Measurements from ENCODE around the gene LRP5.

LRP5 gene

DNA sequence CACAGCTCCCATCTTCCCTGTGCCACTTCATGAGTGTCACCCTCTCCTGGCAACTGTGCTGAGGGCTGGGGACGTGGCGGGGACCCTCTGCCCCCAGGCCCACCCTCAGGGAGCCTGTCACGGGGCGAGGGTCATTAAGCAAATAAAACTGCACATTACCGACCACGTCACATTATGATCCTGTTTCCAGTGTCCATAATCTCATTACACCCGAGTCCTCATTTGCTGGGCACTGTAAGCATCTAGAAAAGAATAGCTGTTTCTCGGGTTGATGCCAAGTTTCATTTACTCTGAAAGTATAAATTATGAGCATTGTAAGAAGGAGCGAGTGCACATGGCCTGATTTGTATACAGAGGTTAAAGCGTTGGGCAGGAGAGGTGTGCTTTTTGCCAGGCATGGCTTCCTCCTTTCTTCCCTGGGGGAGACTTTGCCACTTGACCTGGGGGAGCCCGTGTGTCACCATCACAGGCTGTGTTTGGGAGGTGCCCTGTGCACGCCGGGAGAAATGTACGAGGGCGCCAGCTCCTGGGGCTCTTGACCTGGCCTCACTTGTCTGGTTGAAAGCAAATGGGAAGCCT lies 50.5 kb downstream of the LRP5 start:
- no peak for DNase-seq (ENCODE audit: low spot score)
- Mint-ChIP-seq H3K27me3 (ENCODE audit: low read depth) (no peaks in the 10 kb centered on the region), H3K9me3 (no peaks in the 10 kb centered on the region), H3K4me3 (no peak overlapping the region), H3K27ac (no peak overlapping the region), H3K36me3 (ENCODE audit: low read depth) (peaks cover 3% of the 10 kb centered on the region), H3K4me1 (ENCODE audit: low read depth) (peaks cover 5% of the 10 kb centered on the region)

- Mint-ChIP-seq H3K27me3 (ENCODE audit: low read depth) (no peaks in the 10 kb centered on the region), H3K9me3 (no peaks in the 10 kb centered on the region), H3K4me1 (ENCODE audit: low read depth) (peaks cover 5% of the 10 kb centered on the region), H3K27ac (no peak overlapping the region), H3K4me3 (no peak overlapping the region), H3K36me3 (ENCODE audit: low read depth) (peaks cover 3% of the 10 kb centered on the region)
- DNase-seq (ENCODE audit: low spot score), result no peak
Measured at GRCh38 chr11:68363776-68364175, 51.4 kb downstream of the LRP5 start.

DNA sequence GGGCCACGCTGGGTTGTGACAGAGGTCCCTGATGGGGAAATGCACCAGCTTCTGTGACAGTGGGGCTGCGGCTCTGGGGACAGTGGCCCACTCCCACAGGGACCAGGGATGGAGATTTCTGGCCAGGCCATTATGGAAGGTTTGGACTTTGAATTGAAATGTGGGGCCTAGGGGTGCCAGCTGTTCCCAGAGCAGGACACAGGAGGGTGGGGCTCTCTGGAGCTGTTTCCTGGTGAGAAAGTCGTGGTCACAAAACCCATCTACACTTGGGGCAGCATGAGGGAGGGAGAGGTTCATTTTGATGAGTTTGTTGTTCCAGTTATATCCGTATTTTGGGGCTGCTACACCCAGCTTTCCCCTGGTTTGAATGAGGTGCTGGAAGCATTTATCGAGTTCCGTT lies 52.2 kb downstream of the LRP5 start:
- Mint-ChIP-seq H3K36me3 (ENCODE audit: low read depth) (no peaks in the 10 kb centered on the region), H3K27me3 (ENCODE audit: low read depth) (no peaks in the 10 kb centered on the region), H3K27ac (no peak overlapping the region), H3K4me1 (ENCODE audit: low read depth) (peaks cover 5% of the 10 kb centered on the region), H3K9me3 (no peaks in the 10 kb centered on the region), H3K4me3 (no peak overlapping the region)
- DNase-seq (ENCODE audit: low spot score), result no peak

DNA sequence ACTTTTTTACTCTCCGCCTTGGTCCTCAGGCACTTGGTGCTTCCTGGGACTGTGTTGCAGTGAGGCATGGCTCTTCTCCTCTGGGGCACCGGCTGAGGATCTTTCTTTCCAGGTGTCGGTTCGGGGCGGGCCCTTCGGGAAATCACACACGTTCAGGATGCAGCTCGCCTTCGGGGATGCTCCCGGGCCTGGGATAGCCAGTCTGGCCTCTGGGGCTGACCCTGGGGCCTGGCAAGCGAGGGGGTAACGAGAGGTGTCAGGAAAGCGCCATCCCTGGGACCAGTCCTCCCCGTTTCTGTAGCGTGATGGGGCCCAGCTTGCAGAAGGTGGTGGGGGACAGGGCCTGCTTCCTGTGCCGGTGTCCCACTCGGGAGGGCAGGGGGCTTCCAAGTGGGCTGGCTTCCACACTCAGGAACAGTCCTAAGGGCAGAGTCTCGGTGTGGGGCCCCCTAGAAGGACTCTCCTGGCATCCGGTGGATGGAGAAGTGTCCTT lies 53.6 kb downstream of the LRP5 start:
- Mint-ChIP-seq H3K27ac (no peak overlapping the region), H3K36me3 (ENCODE audit: low read depth) (no peaks in the 10 kb centered on the region)

DNA sequence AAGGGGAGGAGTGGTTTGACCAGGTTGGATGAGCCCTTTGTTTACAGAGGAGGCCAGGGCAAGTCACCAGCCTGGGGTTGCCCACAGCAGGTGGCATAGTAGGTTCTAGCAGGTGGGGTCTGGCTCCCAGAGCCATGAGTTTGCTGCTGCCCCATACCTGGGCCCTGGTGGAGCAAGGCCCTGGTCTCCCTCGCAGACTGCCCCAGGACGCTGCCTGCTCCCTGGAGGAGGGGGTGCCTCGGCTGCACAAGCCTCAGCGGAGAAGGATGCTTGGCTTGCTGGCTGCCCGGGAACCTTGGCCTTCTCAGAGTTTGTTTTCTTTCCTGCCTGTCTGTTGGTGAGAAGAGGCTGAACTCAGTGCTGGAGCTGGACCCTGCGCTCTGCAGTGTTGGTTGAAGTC lies 54.9 kb downstream of the LRP5 start:
- H3K9me3 Mint-ChIP-seq, result no peaks in the 10 kb centered on the region
- H3K27me3 Mint-ChIP-seq (ENCODE audit: low read depth), result no peaks in the 10 kb centered on the region
- no peak overlapping the region for H3K27ac Mint-ChIP-seq
- no peak for DNase-seq (ENCODE audit: low spot score)
- H3K4me1 Mint-ChIP-seq (ENCODE audit: low read depth), result peaks cover 5% of the 10 kb centered on the region
- H3K4me3 Mint-ChIP-seq, result no peak overlapping the region
- no peaks in the 10 kb centered on the region for H3K36me3 Mint-ChIP-seq (ENCODE audit: low read depth)

More for the DNA sequence above, 53.6 kb downstream of the LRP5 start:
- no peak overlapping the region for H3K4me3 Mint-ChIP-seq
- H3K4me1 Mint-ChIP-seq (ENCODE audit: low read depth), result peaks cover 5% of the 10 kb centered on the region
- no peaks in the 10 kb centered on the region for H3K9me3 Mint-ChIP-seq
- no peaks in the 10 kb centered on the region for H3K27me3 Mint-ChIP-seq (ENCODE audit: low read depth)
- no peak for DNase-seq (ENCODE audit: low spot score)

DNA sequence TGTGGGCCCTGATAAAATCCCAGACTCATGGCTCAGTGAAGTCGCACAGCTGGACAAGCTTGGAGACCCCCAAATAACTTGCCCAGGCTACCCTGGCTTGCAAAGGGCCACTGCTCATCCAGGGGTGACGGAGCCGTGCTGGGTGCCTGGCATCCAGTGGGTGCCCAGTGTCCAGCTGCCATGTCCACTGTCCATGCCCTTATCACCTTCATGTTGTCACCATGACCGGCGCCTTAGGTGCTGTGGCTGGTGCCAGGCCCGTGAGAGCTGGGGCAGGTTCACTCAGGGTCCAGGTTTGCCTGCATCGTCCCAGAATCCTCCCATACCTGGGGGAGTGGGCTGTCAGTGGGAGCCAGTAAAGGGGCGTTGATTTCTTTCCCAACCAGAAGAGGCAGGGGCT lies 57.4 kb downstream of the LRP5 start:
- Mint-ChIP-seq H3K9me3 (no peaks in the 10 kb centered on the region), H3K27ac (no peak overlapping the region), H3K4me1 (ENCODE audit: low read depth) (peaks cover 5% of the 10 kb centered on the region), H3K27me3 (ENCODE audit: low read depth) (peaks cover 2% of the 10 kb centered on the region), H3K4me3 (no peak overlapping the region), H3K36me3 (ENCODE audit: low read depth) (no peaks in the 10 kb centered on the region)
- no peak for DNase-seq (ENCODE audit: low spot score)

GRCh38 chr11:68370211-68371111 lies 58.1 kb downstream of the LRP5 start:
- Mint-ChIP-seq H3K4me3 (no peak overlapping the region), H3K4me1 (ENCODE audit: low read depth) (no peaks in the 10 kb centered on the region), H3K36me3 (ENCODE audit: low read depth) (no peaks in the 10 kb centered on the region), H3K27ac (no peak overlapping the region), H3K27me3 (ENCODE audit: low read depth) (peaks cover 2% of the 10 kb centered on the region), H3K9me3 (no peaks in the 10 kb centered on the region)
- DNase-seq (ENCODE audit: low spot score), result no peak

- Mint-ChIP-seq H3K4me3 (no peak overlapping the region), H3K27me3 (ENCODE audit: low read depth) (peaks cover 2% of the 10 kb centered on the region), H3K27ac (no peak overlapping the region), H3K4me1 (ENCODE audit: low read depth) (no peaks in the 10 kb centered on the region), H3K9me3 (no peaks in the 10 kb centered on the region), H3K36me3 (ENCODE audit: low read depth) (no peaks in the 10 kb centered on the region)
- DNase-seq (ENCODE audit: low spot score), result no peak
Measured at GRCh38 chr11:68371171-68372041, 59.0 kb downstream of the LRP5 start.

GRCh38 chr11:68372114-68372513 lies 59.7 kb downstream of the LRP5 start:
- H3K27ac Mint-ChIP-seq, result no peak overlapping the region
- H3K9me3 Mint-ChIP-seq, result no peaks in the 10 kb centered on the region
- H3K4me1 Mint-ChIP-seq (ENCODE audit: low read depth), result no peaks in the 10 kb centered on the region
- DNase-seq (ENCODE audit: low spot score), result no peak
- H3K4me3 Mint-ChIP-seq, result no peak overlapping the region
- H3K27me3 Mint-ChIP-seq (ENCODE audit: low read depth), result peaks cover 2% of the 10 kb centered on the region
- no peaks in the 10 kb centered on the region for H3K36me3 Mint-ChIP-seq (ENCODE audit: low read depth)

DNA sequence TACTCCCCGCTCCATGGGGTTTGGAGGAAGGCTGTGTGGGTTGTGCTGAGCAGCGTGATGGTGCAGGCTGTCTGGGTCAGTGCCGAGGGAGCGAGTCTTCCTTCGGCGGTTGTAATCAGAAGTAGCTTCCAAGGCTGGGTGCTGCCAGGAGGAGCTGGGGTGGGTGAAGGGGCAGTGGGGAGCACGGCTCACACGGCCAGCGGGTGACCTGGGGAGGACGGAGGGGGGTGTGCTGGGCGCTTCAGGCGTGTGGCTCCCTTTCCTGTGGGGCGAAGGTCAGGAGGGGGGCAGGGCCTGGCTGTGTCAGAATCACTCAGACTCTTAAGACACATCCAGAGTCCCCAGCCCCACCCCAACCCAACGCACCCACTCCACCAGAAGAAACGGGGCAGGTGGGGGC lies 60.2 kb downstream of the LRP5 start:
- no peak overlapping the region for H3K4me3 Mint-ChIP-seq
- no peak for DNase-seq (ENCODE audit: low spot score)
- H3K9me3 Mint-ChIP-seq, result no peaks in the 10 kb centered on the region
- H3K36me3 Mint-ChIP-seq (ENCODE audit: low read depth), result no peaks in the 10 kb centered on the region
- no peaks in the 10 kb centered on the region for H3K4me1 Mint-ChIP-seq (ENCODE audit: low read depth)
- H3K27ac Mint-ChIP-seq, result no peak overlapping the region
- peaks cover 2% of the 10 kb centered on the region for H3K27me3 Mint-ChIP-seq (ENCODE audit: low read depth)

GRCh38 chr11:68373189-68373814 lies 60.9 kb downstream of the LRP5 start:
- Mint-ChIP-seq H3K27me3 (ENCODE audit: low read depth) (peaks cover 2% of the 10 kb centered on the region), H3K27ac (no peak overlapping the region), H3K36me3 (ENCODE audit: low read depth) (no peaks in the 10 kb centered on the region), H3K4me3 (no peak overlapping the region), H3K9me3 (no peaks in the 10 kb centered on the region), H3K4me1 (ENCODE audit: low read depth) (no peaks in the 10 kb centered on the region)
- DNase-seq (ENCODE audit: low spot score), result no peak

- no peak overlapping the region for H3K27ac Mint-ChIP-seq
- H3K36me3 Mint-ChIP-seq (ENCODE audit: low read depth), result no peaks in the 10 kb centered on the region
- no peak for DNase-seq (ENCODE audit: low spot score)
- peaks cover 2% of the 10 kb centered on the region for H3K27me3 Mint-ChIP-seq (ENCODE audit: low read depth)
- no peak overlapping the region for H3K4me3 Mint-ChIP-seq
- H3K9me3 Mint-ChIP-seq, result no peaks in the 10 kb centered on the region
- no peaks in the 10 kb centered on the region for H3K4me1 Mint-ChIP-seq (ENCODE audit: low read depth)
Measured at GRCh38 chr11:68373815-68374501, 61.6 kb downstream of the LRP5 start.

DNA sequence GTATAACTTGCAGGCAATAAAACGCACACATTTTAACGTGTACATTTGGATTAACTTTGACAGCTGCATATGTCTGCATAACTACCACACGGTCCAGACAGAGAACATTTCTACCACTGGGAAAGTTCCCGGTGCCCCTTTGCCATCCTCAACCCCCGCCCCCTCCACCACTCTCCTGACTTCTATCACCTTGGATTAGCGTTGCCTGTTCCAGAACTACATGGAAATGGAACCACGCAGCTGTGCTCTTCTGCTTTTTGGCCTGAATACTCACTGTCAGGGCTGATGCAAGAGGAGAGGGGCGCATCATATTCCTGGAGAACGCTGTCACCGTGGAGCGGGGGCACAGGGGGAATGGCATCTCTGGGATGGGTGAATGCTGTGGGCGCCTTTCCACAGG lies 62.1 kb downstream of the LRP5 start:
- Mint-ChIP-seq H3K36me3 (ENCODE audit: low read depth) (no peaks in the 10 kb centered on the region), H3K27ac (no peak overlapping the region), H3K27me3 (ENCODE audit: low read depth) (peaks cover 2% of the 10 kb centered on the region), H3K9me3 (no peaks in the 10 kb centered on the region), H3K4me1 (ENCODE audit: low read depth) (peaks cover 3% of the 10 kb centered on the region), H3K4me3 (no peak overlapping the region)
- no peak for DNase-seq (ENCODE audit: low spot score)
